Measurements from ENCODE around the gene SLC22A16. TPM values are rescaled to one million over a fixed set of nuclear protein-coding genes. Genes with fewer than 3 reads are reported as not detected.

SLC22A16 gene
- total and polyA plus RNA-seq, 2 donors (not counting 3 experiments of a cell fraction or from before 2014, with no cell fraction given): not detected

GRCh38 chr6:110434961-110435602 is 41.3 kb downstream of the SLC22A16 start:
- POLR2A ChIA-PET: no interaction called here
- Histone ChIP-seq H3K4me1 (ENCODE audit: control insufficient read depth, extremely low read depth, insufficient read depth, low read length) (no peaks in the 10 kb centered on the region), H3K27ac (ENCODE audit: insufficient read depth, low read depth, low read length) (no peak overlapping the region), H3K9me3 (replicated peaks; ENCODE audit: control insufficient read depth, insufficient read depth, low read length) (no peaks in the 10 kb centered on the region), H3K4me2 (ENCODE audit: insufficient read depth, low read length) (no peak overlapping the region), H3K9ac (replicated peaks; ENCODE audit: extremely low read depth, insufficient read depth, low read length) (no peak overlapping the region), H4K20me1 (replicated peaks; ENCODE audit: control insufficient read depth, extremely low read depth, insufficient read depth, low read length) (no peaks in the 10 kb centered on the region), H3K9me1 (replicated peaks; ENCODE audit: control insufficient read depth, extremely low read depth, insufficient read depth, low read length) (no peaks in the 10 kb centered on the region), H3K36me3 (ENCODE audit: control insufficient read depth in 2 of 2, extremely low read depth in 1 of 2, insufficient read depth in 2 of 2, low read length in 2 of 2) (no peaks in the 10 kb centered on the region), H3K79me2 (ENCODE audit: control insufficient read depth, insufficient read depth, low read length) (no peaks in the 10 kb centered on the region), H3K4me3 (replicated peaks in 1 of 3; ENCODE audit: insufficient read depth in 1 of 3, low read depth in 1 of 3, low read length in 3 of 3) (no peak overlapping the region), H2AFZ (ENCODE audit: low read depth, low read length) (no peak overlapping the region), H3K27me3 (ENCODE audit: control insufficient read depth in 2 of 2, insufficient read depth in 2 of 2, low read length in 2 of 2) (peaks cover 0 to 5% of the 10 kb centered on the region in 2 experiments)
- FAIRE-seq: no peak
- dilution Hi-C loops (cut with MboI; ENCODE audit: extremely low pct_ligation_motif_present, low sequenced_read_pairs) (no loop called here), intact Hi-C loops (cut with micrococcal nuclease) (no loop called here)
- TF ChIP-seq EZH2 (IDR thresholded peaks at IDR 0.05; ENCODE audit: borderline replicate concordance, low read depth, low read length, severe bottlenecking) (no peak), GATA2 (IDR thresholded peaks at IDR 0.05; ENCODE audit: insufficient read depth, insufficient read length, low read depth, low read length) (no peak)
- no peak for DNase-seq (ENCODE audit: low read depth, low spot score)
- no TSS peak for BruUV-seq (replicated peaks)
- CTCF ChIA-PET: no interaction called here

GRCh38 chr6:110432285-110432900 is 44.0 kb downstream of the SLC22A16 start:
- dilution Hi-C loops (cut with MboI; ENCODE audit: extremely low pct_ligation_motif_present, low sequenced_read_pairs) (no loop called here), intact Hi-C loops (cut with micrococcal nuclease) (no loop called here)
- TF ChIP-seq, protein P1, sequence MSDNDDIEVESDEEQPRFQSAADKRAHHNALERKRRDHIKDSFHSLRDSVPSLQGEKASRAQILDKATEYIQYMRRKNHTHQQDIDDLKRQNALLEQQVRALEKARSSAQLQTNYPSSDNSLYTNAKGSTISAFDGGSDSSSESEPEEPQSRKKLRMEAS (IDR thresholded peaks at IDR 0.05; ENCODE audit: insufficient read depth, insufficient read length): no peak
- no peak for TF ChIP-seq POLR2AphosphoS5 (IDR thresholded peaks at IDR 0.05; ENCODE audit: insufficient read depth, low read depth, low read length)
- TF ChIP-seq FOS (IDR thresholded peaks at IDR 0.05; ENCODE audit: borderline replicate concordance, insufficient read depth, low read length): no peak
- no peak overlapping the region for H3K4me3 ChIP-seq (replicated peaks in 1 of 3; ENCODE audit: insufficient read depth in 1 of 3, low read depth in 1 of 3, low read length in 3 of 3)
- no peaks in the 10 kb centered on the region for H4K20me1 ChIP-seq (replicated peaks; ENCODE audit: control insufficient read depth, extremely low read depth, insufficient read depth, low read length)
- no TSS peak for BruUV-seq (replicated peaks)
- no peak for FAIRE-seq
- no peak overlapping the region for H3K9ac ChIP-seq (replicated peaks; ENCODE audit: extremely low read depth, insufficient read depth, low read length)
- no peaks in the 10 kb centered on the region for H3K4me1 ChIP-seq (ENCODE audit: control insufficient read depth, extremely low read depth, insufficient read depth, low read length)
- no peak overlapping the region for H3K4me2 ChIP-seq (ENCODE audit: insufficient read depth, low read length)
- H3K27me3 ChIP-seq (ENCODE audit: control insufficient read depth in 2 of 2, insufficient read depth in 2 of 2, low read length in 2 of 2): peaks cover 3 to 5% of the 10 kb centered on the region in 2 experiments
- ChIA-PET POLR2A (no interaction called here), CTCF (no interaction called here)
- DNase-seq (ENCODE audit: low read depth, low spot score): no peak
- no peaks in the 10 kb centered on the region for H3K79me2 ChIP-seq (ENCODE audit: control insufficient read depth, insufficient read depth, low read length)
- no peak overlapping the region for H2AFZ ChIP-seq (ENCODE audit: low read depth, low read length)
- H3K9me3 ChIP-seq (replicated peaks; ENCODE audit: control insufficient read depth, insufficient read depth, low read length): no peaks in the 10 kb centered on the region
- H3K36me3 ChIP-seq (ENCODE audit: control insufficient read depth in 2 of 2, extremely low read depth in 1 of 2, insufficient read depth in 2 of 2, low read length in 2 of 2): no peaks in the 10 kb centered on the region
- no peaks in the 10 kb centered on the region for H3K9me1 ChIP-seq (replicated peaks; ENCODE audit: control insufficient read depth, extremely low read depth, insufficient read depth, low read length)
- H3K27ac ChIP-seq (ENCODE audit: insufficient read depth, low read depth, low read length): no peak overlapping the region
